ENCODE results near the gene TSC22D1. TPM values are rescaled to one million over a fixed set of nuclear protein-coding genes. Genes with fewer than 3 reads are reported as not detected.

Gene TSC22D1
- total RNA-seq, 1 donor from 2014 or later: 181 TPM

DNA sequence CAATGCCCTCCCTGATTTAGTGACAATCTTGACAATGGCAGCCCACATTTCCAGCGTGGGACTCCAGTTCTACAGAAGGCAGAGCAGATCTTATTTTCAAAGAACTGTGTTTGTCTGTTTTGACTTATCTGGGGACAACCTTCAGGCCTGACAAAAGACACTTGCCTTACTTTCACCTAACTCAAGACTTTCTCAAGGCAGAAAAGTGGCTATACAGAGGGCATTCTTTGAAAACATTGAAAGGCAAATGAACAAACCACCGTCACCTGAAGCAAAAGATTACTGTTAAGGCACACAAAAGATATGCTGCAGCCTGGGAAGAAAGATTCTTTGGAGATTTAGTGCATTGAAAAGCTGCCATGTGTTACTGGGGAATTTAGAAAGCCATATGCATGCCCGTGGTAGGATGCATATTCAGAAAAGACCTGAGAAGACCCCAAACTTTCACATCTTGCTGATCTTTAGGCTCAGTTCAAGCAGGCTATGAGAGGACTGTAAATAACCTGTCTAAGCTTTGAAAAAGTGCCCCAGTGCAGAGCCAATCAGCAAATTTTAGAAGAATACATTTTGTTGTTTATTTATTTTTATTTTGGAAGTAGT lies 82.8 kb downstream of the TSC22D1 start:
- no peak overlapping the region for H3K4me3 Mint-ChIP-seq
- Histone ChIP-seq H3K27me3 (no peaks in the 10 kb centered on the region), H3K4me2 (peak overlapping the region; percentile 27), H3F3A (ENCODE audit: low read depth) (peaks cover 18% of the 10 kb centered on the region), H4K20me1 (ENCODE audit: low read depth) (peaks cover 19% of the 10 kb centered on the region), H3K4me3 (no peak overlapping the region), H3K9me3 (ENCODE audit: low read depth) (no peaks in the 10 kb centered on the region), H3K36me3 (no peaks in the 10 kb centered on the region), H3K79me2 (ENCODE audit: low read depth) (peaks cover 87% of the 10 kb centered on the region), H3K9ac (no peak overlapping the region), H3K4me1 (peaks cover 12% of the 10 kb centered on the region), H2AFZ (replicated peaks) (no peak overlapping the region), H3K27ac (peak overlapping the region; percentile 48)
- no peaks in the 10 kb centered on the region for H3K27me3 Mint-ChIP-seq (ENCODE audit: insufficient read depth, low read depth)
- H3K27ac Mint-ChIP-seq: peak overlapping the region; percentile 18
- no peak for TF ChIP-seq EZH2 (IDR thresholded peaks at IDR 0.05)
- no peak for TF ChIP-seq EZH2phosphoT487 (IDR thresholded peaks at IDR 0.05)
- TF ChIP-seq, protein P1, sequence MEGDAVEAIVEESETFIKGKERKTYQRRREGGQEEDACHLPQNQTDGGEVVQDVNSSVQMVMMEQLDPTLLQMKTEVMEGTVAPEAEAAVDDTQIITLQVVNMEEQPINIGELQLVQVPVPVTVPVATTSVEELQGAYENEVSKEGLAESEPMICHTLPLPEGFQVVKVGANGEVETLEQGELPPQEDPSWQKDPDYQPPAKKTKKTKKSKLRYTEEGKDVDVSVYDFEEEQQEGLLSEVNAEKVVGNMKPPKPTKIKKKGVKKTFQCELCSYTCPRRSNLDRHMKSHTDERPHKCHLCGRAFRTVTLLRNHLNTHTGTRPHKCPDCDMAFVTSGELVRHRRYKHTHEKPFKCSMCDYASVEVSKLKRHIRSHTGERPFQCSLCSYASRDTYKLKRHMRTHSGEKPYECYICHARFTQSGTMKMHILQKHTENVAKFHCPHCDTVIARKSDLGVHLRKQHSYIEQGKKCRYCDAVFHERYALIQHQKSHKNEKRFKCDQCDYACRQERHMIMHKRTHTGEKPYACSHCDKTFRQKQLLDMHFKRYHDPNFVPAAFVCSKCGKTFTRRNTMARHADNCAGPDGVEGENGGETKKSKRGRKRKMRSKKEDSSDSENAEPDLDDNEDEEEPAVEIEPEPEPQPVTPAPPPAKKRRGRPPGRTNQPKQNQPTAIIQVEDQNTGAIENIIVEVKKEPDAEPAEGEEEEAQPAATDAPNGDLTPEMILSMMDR (IDR thresholded peaks at IDR 0.05): no peak
- peaks cover 14% of the 10 kb centered on the region for H3K36me3 Mint-ChIP-seq
- no peaks in the 10 kb centered on the region for H3K4me1 Mint-ChIP-seq
- peaks cover 2% of the 10 kb centered on the region for H3K9me3 Mint-ChIP-seq
- DNase-seq (ENCODE audit: low spot score): peak; percentile 7

DNA sequence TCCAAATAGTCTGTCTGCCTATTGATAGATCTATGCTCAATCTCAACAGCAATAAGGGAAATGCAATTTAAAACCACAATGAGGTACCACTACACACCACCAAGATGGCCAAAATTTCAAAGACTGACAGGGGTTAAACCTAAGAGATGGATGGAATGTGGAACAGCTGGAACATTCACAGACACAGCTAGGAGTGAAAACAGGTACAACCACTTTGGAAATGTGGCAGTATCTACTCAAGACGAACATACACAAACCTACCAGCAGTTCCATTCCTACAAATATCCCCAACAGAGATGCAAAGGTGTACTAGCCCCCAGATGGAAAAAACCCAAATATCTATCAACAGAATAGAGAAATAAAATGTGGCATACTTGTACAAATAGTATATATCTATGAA lies 86.4 kb downstream of the TSC22D1 start:
- no peaks in the 10 kb centered on the region for H3K36me3 ChIP-seq
- peaks cover 76% of the 10 kb centered on the region for H3K79me2 ChIP-seq (ENCODE audit: low read depth)
- H3K4me1 Mint-ChIP-seq: no peaks in the 10 kb centered on the region
- H3K27ac Mint-ChIP-seq: no peak overlapping the region
- no peak overlapping the region for H3K4me2 ChIP-seq
- H3K9me3 Mint-ChIP-seq: no peaks in the 10 kb centered on the region
- no peak for DNase-seq (ENCODE audit: low spot score)
- H3K9me3 ChIP-seq (ENCODE audit: low read depth): no peaks in the 10 kb centered on the region
- peaks cover 19% of the 10 kb centered on the region for H4K20me1 ChIP-seq (ENCODE audit: low read depth)
- TF ChIP-seq EZH2 (IDR thresholded peaks at IDR 0.05) (no peak), EZH2phosphoT487 (IDR thresholded peaks at IDR 0.05) (no peak)
- TF ChIP-seq, protein P1 (IDR thresholded peaks at IDR 0.05): no peak
- peaks cover 12% of the 10 kb centered on the region for H3K4me1 ChIP-seq
- H3K4me3 ChIP-seq: no peak overlapping the region
- H3K27ac ChIP-seq: no peak overlapping the region
- H3K36me3 Mint-ChIP-seq: peaks cover 8% of the 10 kb centered on the region
- H2AFZ ChIP-seq (replicated peaks): no peak overlapping the region
- H3F3A ChIP-seq (ENCODE audit: low read depth): peaks cover 20% of the 10 kb centered on the region
- no peak overlapping the region for H3K4me3 Mint-ChIP-seq
- H3K9ac ChIP-seq: no peak overlapping the region
- H3K27me3 Mint-ChIP-seq (ENCODE audit: insufficient read depth, low read depth): no peaks in the 10 kb centered on the region
- H3K27me3 ChIP-seq: no peaks in the 10 kb centered on the region

DNA sequence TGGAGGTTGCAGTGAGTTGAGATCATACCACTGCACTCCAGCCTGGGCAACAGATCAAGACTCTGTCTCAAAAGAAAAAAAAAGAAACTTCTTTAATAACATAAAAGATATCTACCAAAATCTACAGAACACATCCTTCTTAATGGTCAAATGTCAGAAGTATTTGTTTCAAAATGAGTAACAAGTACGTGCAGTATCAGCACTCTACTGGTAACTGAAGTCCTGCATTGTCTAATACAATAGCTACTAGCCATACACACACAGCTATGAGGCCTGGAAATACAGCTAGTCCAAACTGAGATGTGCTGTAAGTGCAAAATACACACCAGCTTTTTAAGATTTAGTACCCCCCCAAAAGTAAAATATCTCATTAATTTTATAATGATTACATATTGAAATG lies 88.1 kb downstream of the TSC22D1 start:
- no peak for DNase-seq (ENCODE audit: low spot score)
- Histone ChIP-seq H3K27ac (no peak overlapping the region), H3K4me3 (no peak overlapping the region), H2AFZ (replicated peaks) (no peak overlapping the region), H3K4me1 (peaks cover 3% of the 10 kb centered on the region), H3F3A (ENCODE audit: low read depth) (peaks cover 9% of the 10 kb centered on the region), H3K4me2 (no peak overlapping the region), H3K27me3 (no peaks in the 10 kb centered on the region), H4K20me1 (ENCODE audit: low read depth) (peaks cover 7% of the 10 kb centered on the region), H3K9me3 (ENCODE audit: low read depth) (no peaks in the 10 kb centered on the region), H3K79me2 (ENCODE audit: low read depth) (peaks cover 68% of the 10 kb centered on the region), H3K36me3 (no peaks in the 10 kb centered on the region), H3K9ac (no peak overlapping the region)
- no peaks in the 10 kb centered on the region for H3K27me3 Mint-ChIP-seq (ENCODE audit: insufficient read depth, low read depth)
- H3K27ac Mint-ChIP-seq: no peak overlapping the region
- peaks cover 7% of the 10 kb centered on the region for H3K36me3 Mint-ChIP-seq
- TF ChIP-seq EZH2phosphoT487 (IDR thresholded peaks at IDR 0.05): no peak
- TF ChIP-seq, protein P1 (IDR thresholded peaks at IDR 0.05): no peak
- TF ChIP-seq EZH2 (IDR thresholded peaks at IDR 0.05): no peak
- no peak overlapping the region for H3K4me3 Mint-ChIP-seq
- H3K9me3 Mint-ChIP-seq: no peaks in the 10 kb centered on the region
- no peaks in the 10 kb centered on the region for H3K4me1 Mint-ChIP-seq

All from neural progenitor cell (in vitro differentiated cells).